Measurements from ENCODE around the gene ADO.

ADO gene

DNA sequence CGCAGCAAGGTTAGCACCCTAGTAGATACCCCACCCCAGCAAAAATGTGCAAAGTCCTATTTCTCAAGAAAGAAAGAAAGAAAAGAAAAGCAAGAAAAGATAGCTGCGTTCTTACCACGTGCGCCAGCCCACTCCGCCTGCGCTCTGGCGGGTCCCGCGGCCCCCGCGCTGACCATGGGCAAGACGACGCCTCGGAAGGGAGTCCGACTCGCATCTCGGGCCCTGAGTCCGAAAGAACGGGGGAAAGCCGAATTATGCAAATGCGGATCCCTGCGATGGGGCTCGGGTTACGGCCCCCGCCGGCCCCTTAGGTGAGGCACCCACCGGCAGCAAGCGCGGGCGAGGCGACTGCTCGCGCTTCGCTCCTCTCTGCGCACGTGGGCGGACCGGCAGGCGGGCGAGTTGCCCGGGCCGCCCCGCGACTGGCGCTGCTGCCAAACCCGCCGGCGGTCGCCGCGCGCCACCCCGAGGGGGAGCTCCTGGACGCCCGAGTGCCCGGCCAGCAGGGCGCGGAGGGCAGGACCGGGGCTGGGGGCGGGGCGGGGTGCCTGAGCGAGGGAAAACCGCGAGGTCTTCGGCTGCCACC, 14.0 kb downstream of the ADO start:
- DNase-seq (ENCODE audit: low spot score) = peak; percentile 76

DNA sequence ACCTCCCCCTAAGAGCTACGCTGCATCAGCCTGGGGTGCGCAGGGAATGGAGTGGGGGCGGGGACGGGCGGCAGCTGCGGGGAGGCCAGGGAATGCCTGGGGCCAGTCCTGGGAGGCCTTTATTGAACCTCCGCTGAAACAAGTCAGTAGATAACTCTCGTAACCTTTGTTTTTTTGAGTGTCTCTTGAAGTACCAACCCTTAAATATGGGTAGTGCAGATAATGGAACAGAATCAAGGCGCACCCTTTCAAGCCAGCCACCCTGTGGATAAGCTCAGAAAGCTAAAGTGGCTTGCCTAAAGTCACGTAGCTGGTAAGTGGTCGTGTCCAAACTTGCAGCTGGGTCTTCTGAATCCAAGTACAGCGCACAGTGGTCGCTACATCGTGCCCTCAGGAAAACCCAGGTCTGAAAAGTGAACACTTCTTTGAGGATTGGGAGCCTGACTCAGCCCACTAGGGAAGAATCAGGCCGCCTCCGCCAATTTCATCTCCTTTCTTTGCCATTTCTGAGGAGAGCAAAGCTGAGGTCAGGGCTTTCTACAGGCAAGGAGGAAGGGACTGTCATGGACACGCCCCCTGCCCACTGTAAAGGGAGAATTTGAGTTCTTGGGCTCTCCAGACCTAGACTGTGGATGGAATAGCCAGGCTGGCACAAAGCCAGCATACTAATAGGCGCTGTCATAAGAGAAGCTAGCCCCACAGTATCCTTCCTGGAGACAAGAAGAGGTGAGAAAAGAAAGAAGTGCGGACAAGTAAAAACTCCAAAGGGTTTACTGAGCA, 14.8 kb downstream of the ADO start:
- DNase-seq (ENCODE audit: low spot score) = no peak

- no peak for DNase-seq (ENCODE audit: low spot score)
These were observed 16.1 kb downstream of the ADO start for GRCh38 chr10:62820586-62820985.

- no peak for DNase-seq (ENCODE audit: low spot score)
These were observed 21.8 kb downstream of the ADO start for GRCh38 chr10:62826273-62826672.

DNA sequence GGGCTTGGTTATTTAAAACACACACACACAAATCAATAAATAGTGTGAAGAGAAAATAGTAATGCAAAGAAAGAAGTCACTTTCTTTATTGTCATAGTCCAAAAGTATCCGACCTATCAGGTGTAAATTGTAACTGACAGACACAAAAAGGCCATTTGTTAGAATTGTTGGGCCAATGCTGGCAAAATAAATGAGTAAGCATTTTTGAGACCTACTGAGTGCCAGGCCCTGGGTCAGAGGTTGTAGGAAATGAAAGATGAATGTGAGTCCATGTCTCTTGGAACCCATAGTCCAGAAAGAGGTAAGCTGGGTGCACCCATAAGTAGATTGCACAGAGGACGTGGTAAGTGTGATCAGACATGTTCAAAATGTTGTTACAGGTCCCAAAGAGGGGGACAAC, 25.1 kb downstream of the ADO start:
- no peak for DNase-seq (ENCODE audit: low spot score)

GRCh38 chr10:62830679-62831078, 26.2 kb downstream of the ADO start:
- DNase-seq (ENCODE audit: low spot score) = no peak

DNA sequence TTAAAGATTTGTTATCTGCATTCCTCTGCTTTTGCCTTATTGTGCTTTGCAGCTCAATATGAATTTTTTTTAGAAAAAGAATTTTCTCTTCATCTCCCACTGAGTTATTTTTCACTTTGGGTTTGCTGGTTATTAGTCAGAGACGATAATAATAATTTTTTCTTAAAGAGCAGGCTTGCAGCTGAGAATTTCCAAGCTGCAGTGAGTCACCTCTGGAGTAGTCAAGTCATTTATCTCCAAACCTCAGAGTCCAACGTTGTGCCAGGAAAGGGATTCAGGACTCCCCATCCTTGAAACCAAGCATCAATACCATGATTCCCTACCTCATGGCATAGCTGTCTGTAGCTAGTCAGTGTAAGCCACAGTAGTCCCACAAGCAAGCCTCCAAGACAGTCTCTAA, 26.8 kb downstream of the ADO start:
- no peak for DNase-seq (ENCODE audit: low spot score)

GRCh38 chr10:62839590-62839989, 35.1 kb downstream of the ADO start:
- no peak for DNase-seq (ENCODE audit: low spot score)

DNA sequence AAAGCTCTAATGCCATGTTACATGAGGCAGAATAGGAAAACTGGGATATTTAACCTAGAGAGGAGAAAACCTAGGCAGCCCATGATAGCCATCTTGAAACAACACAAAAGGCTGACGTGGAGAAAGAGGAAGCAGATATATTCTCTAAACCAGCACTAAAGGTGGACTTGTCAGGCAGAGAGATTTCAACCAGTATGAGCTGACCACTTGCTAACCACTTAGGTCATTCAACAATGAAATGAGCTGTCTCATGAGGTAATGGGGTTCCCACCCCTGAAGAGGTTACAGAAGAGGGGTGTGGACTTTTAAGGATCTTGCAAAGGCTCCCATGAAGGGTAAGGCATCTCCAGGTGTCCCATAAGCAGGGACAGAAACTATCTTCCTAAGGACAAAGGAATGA, 38.5 kb downstream of the ADO start:
- DNase-seq (ENCODE audit: low spot score) = no peak

- DNase-seq (ENCODE audit: low spot score) = no peak
These were observed 39.1 kb downstream of the ADO start for GRCh38 chr10:62843600-62843999.

- DNase-seq (ENCODE audit: low spot score) = no peak
These were observed 39.9 kb downstream of the ADO start for GRCh38 chr10:62844280-62845011.

DNA sequence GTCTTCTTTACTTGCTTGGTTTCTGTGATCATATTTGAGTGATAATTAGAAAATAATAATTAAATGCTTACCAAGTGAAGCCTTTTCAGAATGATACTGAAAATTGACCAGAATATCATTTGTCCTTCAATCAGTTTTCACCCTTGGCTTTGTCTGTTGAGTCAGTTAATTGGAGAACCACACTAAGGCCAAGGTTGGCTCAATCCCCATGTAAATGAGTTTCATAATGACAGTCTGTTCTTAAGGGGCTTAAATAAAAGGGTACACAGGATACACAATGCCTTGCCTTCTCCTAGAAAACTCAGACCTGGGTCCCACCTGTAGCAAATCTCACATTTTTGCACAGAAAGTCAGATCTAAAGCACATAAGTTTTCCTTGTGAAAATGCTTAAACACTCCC, 42.9 kb downstream of the ADO start:
- no peak for DNase-seq (ENCODE audit: low spot score)

DNA sequence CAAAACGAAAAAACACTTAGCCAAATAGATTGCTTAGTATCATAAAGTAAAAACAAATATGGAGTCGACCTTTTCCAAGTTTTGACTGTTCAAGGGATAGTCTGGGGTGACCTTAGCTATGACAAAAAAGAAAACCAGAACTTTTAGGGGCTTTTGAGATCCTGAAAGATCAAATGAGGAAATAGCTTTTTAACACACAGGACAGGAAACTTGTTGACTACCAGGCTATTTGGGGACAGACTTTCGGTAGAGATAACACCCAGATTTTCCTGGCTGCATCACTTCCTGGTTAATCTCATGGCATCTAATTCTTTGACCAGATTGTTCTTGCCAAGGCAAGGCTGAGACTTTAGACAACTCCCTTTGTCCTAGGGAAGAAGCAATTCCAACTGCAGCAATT, 46.1 kb downstream of the ADO start:
- DNase-seq (ENCODE audit: low spot score) = no peak

GRCh38 chr10:62851442-62851841, 46.9 kb downstream of the ADO start:
- DNase-seq (ENCODE audit: low spot score) = no peak

DNA sequence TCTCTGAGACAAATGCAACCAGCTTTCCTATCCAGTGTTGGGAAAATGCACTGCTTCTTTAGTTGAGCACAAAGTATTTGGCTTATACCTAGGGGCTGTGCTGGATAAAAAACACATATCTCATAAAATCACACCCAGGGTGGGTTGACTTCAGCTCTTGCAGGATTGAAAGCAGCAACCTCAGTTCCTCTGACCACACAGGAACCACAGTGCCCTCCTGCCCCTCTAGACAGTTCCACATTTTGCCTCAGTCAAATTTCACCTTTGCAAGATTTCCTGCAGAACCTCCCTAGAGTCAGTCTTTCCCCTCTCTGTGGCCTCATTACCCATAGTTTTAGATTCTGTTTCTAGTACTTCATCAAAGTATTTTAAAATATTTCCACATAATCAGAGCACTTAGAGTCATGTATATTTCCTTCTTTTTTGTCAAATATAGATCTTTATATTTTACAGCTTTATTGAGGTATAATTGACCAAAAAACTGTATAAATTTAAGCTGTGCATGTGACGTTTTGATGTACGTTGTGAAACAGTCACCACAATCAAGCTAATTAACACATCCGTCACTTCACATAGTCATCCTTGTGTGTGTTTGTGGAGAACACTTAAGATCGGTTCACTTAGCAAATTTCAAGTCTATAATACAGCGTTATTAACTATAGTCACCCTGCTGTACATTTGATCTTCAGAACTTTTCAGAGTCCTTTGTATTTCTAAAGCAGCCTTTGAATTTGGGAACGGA, 48.6 kb downstream of the ADO start:
- DNase-seq (ENCODE audit: low spot score) = no peak

DNA sequence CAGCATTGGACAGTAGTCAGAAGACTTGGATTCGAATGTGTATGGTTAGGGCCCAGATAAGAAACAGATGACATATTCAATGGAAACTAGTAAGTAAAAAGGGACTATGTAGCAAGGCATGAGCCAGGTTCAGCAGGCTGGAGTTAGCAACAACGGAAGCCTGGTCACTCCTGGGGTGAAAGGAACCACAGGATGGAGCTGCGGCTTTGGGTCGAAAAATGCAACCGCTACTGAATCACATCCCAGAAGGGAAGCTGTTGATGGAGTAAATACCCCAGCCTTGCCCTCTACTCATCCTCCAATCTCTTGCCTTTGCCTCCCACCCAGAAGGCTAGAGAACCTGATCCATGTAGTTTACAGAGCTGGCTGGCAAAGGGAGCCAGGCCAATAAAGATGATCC, 49.2 kb downstream of the ADO start:
- no peak for DNase-seq (ENCODE audit: low spot score)

DNA sequence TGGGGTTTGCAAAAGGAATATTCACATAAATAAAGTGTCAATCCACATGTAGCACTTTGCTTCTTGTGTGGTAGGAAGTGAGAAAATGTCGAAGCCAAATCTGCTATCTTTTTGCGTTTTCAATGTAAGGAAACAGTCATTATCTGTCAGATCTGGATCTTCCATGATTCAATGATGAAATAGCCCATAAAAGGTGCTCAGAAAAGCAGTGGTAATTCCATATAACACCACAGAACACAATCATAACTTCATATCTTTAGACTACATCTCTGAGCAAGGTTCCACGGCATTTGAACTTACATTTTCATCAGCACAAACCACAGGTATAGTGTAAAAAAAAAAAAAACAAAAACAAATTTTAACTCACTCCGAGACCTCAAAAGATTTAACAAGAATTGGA, 51.5 kb downstream of the ADO start:
- DNase-seq (ENCODE audit: low spot score) = no peak
